ENCODE measurements around the gene MMP12.

GRCh38 chr11:102819491-102819890 lies 55.3 kb downstream of the MMP12 start:
- TF ChIP-seq, protein P1, sequence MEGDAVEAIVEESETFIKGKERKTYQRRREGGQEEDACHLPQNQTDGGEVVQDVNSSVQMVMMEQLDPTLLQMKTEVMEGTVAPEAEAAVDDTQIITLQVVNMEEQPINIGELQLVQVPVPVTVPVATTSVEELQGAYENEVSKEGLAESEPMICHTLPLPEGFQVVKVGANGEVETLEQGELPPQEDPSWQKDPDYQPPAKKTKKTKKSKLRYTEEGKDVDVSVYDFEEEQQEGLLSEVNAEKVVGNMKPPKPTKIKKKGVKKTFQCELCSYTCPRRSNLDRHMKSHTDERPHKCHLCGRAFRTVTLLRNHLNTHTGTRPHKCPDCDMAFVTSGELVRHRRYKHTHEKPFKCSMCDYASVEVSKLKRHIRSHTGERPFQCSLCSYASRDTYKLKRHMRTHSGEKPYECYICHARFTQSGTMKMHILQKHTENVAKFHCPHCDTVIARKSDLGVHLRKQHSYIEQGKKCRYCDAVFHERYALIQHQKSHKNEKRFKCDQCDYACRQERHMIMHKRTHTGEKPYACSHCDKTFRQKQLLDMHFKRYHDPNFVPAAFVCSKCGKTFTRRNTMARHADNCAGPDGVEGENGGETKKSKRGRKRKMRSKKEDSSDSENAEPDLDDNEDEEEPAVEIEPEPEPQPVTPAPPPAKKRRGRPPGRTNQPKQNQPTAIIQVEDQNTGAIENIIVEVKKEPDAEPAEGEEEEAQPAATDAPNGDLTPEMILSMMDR (IDR thresholded peaks at IDR 0.05): no peak
- TF ChIP-seq ATF1 (CRISPR knock-in tag; IDR thresholded peaks at IDR 0.05): no peak
- no peak for TF ChIP-seq JUN (CRISPR knock-in tag; IDR thresholded peaks at IDR 0.05)
- no peak for TF ChIP-seq ZNF121 (CRISPR knock-in tag; IDR thresholded peaks at IDR 0.05)
